Keratinocyte (primary cell): ENCODE data around the gene PPA2.

Experiments used
- EZH2 ChIP-seq: IDR thresholded peaks from one replicate; pipeline ENCODE4 v1.6.1; 2012; ENCODE audit warnings: inconsistent platforms, mild to moderate bottlenecking, low read length, moderate library complexity
- TF ChIP-seq, protein P1 (sequence below), 3 experiments: IDR thresholded peaks in 1 of 3; conservative IDR thresholded peaks in 1 of 3; optimal IDR thresholded peaks in 1 of 3; 2 replicates in 2 of 3; 3 replicates in 1 of 3; pipeline versions ENCODE3 to v1.5.1; 2011; ENCODE audit warnings: low read length in 3 of 3, mild to moderate bottlenecking in 3 of 3, moderate library complexity in 2 of 3, control low read depth in 1 of 3, inconsistent platforms in 1 of 3; ENCODE audit not compliant: insufficient read depth in 2 of 3; ENCODE audit errors: extremely low read depth in 1 of 3

- TF ChIP-seq, protein P1, sequence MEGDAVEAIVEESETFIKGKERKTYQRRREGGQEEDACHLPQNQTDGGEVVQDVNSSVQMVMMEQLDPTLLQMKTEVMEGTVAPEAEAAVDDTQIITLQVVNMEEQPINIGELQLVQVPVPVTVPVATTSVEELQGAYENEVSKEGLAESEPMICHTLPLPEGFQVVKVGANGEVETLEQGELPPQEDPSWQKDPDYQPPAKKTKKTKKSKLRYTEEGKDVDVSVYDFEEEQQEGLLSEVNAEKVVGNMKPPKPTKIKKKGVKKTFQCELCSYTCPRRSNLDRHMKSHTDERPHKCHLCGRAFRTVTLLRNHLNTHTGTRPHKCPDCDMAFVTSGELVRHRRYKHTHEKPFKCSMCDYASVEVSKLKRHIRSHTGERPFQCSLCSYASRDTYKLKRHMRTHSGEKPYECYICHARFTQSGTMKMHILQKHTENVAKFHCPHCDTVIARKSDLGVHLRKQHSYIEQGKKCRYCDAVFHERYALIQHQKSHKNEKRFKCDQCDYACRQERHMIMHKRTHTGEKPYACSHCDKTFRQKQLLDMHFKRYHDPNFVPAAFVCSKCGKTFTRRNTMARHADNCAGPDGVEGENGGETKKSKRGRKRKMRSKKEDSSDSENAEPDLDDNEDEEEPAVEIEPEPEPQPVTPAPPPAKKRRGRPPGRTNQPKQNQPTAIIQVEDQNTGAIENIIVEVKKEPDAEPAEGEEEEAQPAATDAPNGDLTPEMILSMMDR (optimal IDR thresholded peaks at IDR 0.05 in 1 of 3, IDR thresholded peaks at IDR 0.05 in 1 of 3, conservative IDR thresholded peaks at IDR 0.05 in 1 of 3; ENCODE audit: extremely low read depth in 1 of 3, insufficient read depth in 2 of 3, low read length in 3 of 3), result no peak
- TF ChIP-seq EZH2, result no peak
Observed at GRCh38 chr4:105510245-105510644, 36.4 kb upstream of the PPA2 start.
